Upper lobe of left lung (tissue), 4 donors: Measurements from ENCODE around the gene GJA9.

ENCODE experiments used
- CTCF ChIP-seq, 6 experiments: fragments of 450-650 bp in 4 of 6; fragments of 200-600 bp in 2 of 6; sonication (generic) in 2 of 6; IDR thresholded peaks; one replicate each; pipeline ENCODE4 v1.5.1; 2016 to 2019; ENCODE audit warnings: antibody characterized with exemption in 6 of 6
- POLR2AphosphoS5 ChIP-seq, 2 donors: sonication (generic); formaldehyde crosslinking; IDR thresholded peaks; one replicate each; pipeline ENCODE4 v1.5.1; 2017; ENCODE audit warnings: antibody characterized with exemption in 2 of 2

- peak; percentile 72 to 87 (median 79) for TF ChIP-seq CTCF (IDR thresholded peaks at IDR 0.05)
- no peak for TF ChIP-seq POLR2AphosphoS5 (IDR thresholded peaks at IDR 0.05)
Observed at GRCh38 chr1:38834937-38835827, 46.2 kb downstream of the GJA9 start.
